Right forelimb (tissue), 1 donor: Measurements from ENCODE around the gene COL4A2.

Experiments
- DNase-seq: peaks from one replicate; pipeline ENCODE4 v3.0.0-alpha.2; 2018

Gene COL4A2

DNA sequence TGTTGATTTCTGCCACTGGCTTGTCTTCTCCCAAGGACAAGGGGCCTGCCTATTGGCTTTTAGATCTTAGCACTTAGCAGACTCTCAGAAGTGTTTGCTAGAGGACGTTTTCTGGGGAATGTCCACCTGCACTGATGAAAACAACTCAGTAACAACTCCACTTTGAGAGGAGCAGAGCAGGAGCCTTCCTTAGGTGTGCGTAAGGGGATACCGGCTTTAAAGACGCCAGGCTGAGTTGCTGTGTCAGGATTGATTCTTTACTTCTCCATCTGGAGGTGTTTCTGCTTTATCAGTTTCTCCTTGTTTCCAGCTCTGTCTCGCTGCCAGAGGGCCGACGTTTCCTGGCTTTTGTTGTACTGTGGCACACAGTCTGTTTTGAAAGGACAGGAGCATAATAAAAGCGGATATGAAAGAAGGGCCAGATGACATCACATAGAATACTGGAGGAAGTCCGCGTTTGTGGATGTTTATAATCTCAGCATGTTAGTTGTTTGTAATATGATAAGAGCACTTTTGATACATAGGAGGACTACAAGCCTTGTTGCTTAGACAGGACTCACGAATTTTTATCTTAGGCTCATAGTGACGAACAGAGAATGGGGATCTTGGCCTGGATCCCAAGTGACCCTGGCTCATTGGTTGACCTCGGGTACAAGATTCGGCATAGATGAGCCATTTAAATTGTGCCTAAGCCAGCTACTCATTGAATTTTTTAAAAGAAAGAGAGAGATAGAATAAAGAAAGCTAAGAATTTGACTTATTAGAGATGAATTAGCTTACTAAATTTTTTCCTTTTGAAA lies 34.6 kb downstream of the COL4A2 start:
- DNase-seq = peak; percentile 43

DNA sequence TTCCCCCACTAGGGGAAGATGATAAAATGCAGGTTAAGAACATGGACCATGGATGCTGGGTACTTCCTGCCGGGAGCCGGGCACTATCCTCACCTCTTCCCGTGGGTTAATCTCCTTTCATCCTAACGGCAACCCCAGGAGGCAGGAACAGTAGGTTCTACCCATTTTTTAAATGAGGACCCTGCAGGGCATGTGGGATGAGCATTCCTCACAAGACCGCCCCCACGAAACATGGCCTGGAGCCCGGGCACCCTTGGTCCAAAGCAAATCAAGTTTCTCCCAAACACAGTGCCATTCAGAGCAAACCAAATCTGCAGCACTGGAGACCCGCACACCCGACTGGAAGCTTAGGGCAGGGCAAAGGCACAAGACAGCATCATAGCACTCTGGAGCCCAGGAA lies 35.4 kb downstream of the COL4A2 start:
- DNase-seq = peak; percentile 28

DNA sequence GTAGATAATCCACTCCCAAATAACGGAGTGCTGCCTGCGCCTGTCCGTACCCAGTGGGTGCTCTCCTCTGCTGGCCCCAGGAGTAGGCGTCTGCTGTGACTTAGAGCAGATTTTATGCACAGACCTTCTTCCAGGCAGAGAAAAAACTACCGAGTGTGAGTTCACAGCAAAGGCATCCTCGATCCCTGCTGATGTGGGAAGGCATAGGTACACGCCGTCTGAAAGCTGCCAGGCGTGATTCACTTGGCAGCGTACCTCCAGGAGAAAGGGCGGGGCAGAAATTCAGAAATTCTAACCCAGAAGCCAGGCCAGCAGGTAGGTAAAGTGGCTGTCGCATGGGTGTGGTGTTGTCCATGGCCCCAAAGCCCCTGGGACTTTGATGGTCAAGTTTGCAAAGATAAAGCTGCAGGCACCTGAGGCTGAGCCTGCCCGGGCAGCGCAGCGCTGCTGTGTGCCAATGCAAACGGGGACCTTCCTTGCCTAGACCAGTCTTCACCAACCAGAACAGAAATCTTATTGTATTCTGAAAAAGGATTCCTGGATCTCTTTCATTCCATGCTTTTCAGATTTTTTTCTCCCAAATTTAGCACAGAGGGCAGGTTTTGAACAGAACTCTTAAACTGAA lies 36.3 kb downstream of the COL4A2 start:
- peak; percentile 26 for DNase-seq

DNA sequence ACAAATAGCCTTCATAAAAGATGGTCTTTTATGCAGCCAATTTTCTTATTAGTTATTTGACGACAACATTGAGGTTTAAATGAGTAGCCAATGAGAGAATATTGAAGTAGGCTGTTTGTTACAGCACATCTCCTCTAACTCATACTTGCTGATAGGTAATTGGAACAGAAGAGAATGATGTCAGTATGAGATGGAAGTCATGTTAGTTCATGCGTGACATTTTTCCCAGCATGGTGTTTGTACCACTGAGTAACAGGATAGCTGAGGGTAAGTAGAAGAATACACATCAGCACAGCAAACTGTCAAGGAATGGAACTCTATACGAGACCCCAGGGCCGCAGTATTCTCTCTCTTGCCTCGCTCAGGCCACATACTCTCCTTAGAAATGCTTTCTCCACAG lies 37.2 kb downstream of the COL4A2 start:
- peak; percentile 9 for DNase-seq

DNA sequence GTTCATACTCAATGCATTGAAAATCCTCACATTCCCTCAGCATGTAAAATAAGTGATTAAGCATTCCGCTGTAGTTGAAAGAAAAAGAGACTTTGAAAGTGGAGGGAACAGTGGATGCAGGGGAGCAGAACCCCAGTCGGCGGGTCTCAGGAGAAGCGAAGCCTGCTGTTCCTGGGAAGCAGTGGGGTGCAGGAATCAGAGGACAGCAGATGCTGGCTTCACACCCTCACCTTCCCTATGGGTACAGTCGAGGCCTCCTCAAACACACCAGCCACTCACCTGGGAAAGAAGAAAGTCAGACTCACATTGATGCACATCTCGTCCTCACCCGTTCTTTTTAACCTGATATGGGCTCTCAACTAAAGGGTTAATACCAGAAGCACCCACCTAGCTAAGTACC lies 38.2 kb downstream of the COL4A2 start:
- no peak for DNase-seq

DNA sequence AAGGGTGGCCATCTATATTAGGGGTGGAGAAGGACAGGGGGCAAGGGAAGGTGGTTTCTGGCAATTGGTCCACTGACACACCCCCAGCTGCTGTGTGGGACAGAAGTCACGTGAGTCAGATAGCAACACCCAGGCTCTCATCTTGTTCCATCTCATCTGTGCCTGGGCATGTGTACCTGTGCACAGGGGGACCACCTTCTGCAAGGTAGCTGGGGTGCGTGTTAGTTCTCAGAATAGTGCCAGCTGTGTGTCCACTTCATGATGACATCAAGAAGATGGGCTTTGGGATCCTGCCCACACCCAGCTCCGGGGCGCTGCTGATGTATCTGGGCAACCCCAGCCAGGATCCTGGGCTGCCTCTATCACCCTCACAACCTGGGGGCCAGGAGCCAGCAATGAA lies 38.6 kb downstream of the COL4A2 start:
- DNase-seq = no peak

DNA sequence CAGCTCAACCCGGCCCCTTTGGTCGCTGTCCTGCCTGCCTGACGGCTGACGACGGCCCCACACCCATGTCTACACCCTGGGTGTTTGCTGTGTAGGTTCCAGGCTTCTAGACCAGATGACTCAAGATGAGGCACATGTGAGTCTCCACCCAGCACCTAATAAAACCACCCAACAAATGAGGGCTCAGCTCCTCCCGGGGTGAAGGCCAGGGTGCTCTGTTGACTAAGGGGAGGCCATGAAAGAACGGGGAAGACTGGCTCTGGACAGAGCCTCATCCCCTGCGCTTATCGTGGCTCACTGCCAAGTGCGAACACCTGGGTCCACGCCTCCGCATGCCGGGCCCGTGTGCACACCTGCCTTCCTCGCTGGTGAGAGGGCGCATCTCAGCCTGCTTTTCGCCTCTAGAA lies 39.6 kb downstream of the COL4A2 start:
- DNase-seq = no peak

DNA sequence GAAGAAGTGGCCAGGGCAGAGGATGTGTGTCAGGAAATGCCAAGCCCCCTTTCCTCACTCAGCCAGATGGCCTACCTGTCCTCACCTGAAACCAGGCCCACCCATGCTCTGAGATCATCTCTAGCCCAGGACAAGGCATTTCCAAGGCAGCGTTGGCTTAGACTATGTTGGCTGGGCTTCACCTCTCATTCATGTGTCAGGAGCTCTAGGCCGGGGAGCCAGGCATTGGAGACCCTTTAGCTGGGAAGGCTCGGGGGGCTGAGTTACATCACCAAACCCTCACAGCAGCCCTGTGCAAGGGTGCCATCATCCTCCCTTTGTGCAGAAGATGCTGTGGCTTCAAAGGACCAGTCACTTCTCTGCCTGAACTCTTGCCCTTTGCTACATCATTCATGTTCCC lies 40.0 kb downstream of the COL4A2 start:
- no peak for DNase-seq

DNA sequence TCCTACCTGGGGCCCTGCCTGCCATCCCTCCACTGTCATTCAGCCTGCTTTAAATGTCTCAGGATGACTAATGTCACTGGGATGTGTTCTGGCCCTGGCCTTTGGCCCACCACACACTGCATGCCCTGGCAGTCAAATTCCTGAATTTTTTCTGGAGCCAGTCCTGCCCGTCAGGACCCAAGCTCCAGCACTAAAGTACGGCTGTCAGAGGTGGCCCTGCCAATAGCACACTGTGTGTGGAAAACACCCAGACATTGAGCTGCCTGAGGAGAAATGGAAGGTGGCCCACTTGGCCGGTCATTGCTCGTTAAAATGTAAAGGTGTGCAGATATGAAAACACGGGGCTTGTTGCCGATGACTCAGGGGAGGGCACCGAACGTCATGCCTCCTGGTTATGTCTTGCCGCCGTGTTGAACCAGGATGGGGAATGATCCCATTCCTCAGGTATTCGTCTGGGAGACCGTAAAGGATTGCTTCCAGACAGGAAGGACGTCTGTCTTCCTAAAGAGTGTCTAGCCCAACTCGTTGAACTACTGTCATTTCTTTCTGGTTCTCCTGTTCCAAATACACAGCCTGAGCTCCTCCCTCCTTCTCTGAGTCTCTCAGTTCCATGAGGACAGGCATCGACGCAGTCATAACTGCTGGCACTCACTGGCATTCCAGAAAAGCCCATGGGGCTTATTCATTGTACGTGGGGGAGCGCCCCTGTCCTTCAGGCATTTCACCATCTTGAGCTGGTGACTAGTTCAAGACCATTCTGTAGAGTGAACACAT lies 40.6 kb downstream of the COL4A2 start:
- DNase-seq = no peak

DNA sequence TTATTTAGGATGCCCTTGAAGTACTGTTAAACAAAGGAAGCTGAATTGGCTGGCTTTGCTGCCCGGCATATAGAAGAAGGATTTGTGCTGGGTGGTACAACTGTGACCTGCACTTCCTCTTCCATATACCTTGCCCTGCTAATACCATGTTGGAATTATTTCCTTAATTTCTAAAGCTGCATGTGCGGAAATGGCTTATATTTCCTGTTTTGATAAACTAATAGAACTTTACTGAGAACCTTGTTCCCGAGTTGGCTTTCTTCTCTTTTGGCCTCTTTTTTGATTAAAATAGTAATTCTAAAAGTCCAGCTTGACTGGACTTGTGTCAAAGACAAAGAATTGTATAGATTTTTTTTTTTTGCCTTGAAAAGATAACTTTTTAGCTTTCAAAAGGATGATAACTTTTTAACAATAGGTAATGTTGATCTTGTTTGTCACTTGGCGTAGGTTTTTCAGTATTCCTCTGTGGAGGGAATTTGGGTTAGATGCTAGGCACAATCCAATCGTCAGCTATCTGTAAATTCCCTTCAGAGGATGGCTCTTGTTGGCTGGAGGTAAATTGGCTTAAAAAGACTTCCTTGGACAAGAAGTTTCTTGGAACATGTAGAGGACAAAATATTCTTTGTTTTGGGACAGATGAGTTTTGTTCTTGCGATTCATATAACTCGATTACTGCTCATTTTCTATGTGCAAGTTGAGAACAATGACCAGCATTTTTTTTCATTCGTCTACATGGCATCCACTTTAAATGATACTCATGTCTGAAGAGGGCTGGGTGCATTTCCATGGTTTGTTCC lies 41.4 kb downstream of the COL4A2 start:
- DNase-seq = no peak

DNA sequence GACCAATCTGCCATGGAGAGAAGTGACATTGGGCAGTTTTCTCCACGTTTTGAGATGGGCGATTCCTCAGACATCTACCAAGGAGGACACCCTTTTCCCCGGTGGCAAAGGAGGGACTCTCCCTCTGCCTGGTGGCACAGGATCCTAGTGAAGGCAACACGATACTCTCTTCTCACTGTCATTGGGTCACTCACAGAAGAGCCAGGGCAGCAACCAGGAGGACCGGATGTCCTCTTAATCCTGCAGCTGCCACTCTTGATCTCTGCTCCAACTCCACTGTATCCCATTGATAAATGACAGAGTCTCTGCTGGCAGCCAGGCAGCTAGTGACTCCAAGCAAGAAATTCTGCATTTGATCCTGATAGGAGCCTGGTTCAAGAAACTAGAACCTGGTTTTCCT lies 42.2 kb downstream of the COL4A2 start:
- DNase-seq = no peak

DNA sequence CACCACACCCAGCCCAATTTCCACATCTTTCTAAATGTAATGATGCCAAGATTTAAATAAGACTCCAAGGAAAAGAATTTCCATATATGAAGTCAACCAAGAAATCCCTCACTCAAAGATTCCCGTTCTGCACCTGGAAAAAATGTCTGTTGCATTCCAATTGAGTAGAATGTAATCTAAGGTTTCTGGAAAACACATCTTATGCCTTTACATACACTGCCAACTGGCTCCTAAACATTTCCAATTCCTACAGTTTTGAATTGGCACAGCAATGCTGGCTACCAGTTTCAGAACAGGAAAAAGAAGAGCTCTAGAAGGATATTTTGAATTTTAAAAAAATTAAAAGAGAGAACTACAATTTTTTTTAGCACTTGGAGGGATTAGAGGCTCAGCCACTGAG lies 43.0 kb downstream of the COL4A2 start:
- no peak for DNase-seq

DNA sequence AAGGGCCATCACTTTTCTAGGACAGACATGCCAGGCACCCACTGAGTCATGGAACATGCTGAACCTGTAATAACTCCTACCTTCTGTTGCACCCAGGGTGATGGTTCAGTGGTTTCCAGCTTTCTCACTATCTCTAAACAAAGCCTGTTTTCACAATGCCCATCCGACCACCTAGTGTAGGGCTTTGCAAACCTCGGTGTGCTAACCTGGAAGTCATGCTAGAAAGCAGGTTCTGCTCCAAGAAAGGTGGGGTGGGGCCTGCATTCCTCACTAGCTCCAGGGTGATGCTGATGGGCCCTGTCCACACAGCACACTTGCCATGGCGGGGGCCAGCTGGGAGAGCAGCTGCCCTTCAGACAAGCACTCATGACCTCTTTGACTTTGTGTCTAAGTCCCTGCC lies 43.4 kb downstream of the COL4A2 start:
- DNase-seq = no peak

DNA sequence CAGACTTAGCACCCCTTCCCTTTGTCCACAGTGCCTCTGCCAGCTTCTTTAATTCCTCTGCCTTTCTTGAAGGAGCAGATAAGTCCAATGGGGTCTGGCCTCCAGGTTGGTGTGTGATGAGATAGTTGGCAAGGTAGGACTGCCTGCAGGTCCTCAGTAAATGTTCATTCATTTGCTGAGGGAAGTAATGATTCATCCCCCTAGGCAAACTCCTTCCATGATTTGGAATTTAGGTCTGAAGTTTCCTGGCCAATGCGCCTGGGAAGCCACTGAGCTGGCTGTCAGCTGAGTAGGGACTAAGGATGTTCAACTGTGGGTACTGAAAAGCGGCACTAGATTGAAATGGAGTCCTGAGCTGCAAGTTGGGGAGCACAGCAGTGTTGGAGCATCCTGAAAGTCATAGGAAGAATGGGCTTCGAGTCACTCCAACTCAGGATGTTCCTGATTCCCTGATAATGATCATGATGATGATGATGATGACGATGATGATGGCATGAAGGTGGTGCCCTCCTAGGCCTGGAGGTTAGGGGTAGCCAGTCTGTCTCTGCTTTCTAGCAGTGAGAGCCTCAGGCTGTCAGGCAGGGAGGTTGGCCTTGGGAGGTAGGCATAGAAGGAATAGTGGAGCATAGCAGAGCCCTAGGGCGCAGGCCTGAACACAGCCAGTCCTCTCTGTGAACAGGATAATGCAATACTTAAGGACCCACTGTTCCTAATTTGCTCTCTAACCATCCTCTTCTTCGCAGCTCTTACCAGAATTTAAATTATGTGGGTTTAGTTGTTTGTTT lies 44.7 kb downstream of the COL4A2 start:
- no peak for DNase-seq

DNA sequence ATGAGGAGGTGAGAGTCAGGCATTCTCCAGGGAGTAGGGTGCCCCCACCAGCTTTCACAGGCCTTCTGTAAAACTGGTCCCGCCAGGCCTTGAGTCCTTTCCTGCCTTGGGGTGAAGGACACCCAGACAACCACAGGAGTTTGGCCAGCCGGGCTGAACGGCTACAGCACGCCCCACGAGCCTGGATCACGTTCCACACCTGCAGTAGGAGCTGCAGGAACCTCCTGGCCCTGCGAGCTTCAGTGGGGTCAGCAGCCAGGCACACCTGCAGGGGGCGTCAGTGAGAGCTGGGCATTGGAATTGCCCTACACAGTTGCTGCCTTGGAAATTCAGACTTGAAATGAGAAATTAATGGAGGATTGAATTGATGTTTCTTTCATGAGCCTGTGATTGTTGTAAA lies 45.7 kb downstream of the COL4A2 start:
- no peak for DNase-seq

DNA sequence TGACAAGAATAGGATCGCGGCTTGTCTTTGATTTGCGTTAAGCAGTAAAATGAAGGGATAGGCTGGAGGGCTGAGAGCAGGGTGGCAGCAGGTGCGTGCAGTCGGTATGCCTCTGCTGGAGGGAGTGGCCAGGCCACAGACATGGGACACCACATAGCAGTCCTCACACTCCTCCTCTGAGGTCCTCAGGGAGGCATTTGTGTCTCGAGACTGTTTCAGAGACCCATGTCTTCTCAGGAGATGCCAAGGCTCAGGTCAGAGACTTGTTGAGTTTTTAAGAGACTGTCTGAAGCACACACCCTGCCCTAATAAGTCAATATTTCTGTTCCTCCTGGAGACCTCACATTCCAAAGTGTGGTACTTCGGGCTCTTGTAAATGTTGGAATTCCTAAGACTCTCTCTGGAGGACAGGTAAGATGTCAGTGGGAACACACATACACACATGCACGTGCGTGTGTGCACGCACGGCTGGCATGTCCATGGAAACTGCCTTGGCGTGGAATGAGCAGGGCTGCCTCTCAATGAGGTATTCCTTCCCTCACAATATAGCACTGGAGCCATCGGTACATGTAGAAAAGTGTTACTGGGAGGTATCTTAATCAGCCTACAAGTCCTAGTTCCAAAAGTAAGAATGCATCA lies 46.4 kb downstream of the COL4A2 start:
- DNase-seq = no peak

DNA sequence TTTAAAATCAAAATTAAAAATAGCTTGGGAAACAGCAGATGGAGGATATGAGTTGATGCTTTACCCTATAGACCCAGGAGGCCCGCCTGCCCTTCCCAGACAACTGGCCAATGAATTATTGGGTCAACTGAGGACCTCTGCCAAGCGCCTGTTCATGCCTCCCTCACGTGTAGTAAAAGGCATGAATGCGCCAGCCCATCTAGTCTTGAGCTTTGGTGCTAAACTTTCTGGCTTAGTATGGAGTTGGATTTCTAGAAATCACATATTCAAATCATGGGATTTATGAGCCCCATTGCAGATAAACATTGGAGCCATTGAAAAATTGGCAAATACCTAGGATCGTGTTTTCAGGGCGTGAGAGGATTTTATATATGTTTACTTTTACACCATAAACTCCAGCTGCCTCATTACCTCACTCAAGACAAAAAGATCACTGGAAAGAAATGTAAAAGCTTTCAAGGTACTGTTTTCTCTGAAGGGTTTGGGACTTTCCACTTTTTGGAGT lies 47.1 kb downstream of the COL4A2 start:
- no peak for DNase-seq

DNA sequence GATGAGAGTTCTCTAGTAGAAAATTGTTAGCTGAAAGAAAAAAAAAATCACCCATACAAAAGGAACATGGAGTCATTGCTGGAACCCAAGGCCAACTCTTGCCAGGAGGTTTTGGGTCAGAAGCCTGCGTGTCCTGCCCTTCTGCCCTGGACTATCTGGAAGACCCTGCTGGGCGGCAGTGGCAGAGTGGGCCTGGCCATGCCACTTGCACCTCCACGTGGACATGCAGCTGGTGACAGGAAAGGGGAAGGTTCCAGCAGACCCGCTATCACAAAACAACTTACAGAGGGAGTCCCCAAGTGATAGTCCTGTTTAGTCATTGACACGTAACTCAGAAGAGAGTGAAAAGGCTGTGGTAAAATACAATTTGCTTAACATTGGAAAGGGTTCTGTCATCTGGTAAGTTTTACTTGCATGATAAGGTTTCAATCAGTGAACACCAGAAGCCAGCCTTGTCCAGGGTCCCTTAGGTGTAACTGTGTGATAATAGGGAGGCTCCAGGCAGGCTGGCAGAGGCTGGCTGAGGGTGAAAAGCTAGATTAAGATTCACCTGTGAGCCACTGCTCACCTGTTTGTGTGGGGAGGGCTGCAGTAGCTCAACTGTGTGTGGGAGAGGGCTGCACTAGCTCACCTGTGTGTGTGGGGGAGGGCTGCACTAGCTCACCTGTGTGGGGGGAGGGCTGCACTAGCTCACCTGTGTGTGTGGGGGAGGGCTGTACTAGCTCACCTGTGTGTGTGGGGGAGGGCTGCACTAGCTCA lies 47.8 kb downstream of the COL4A2 start:
- DNase-seq = no peak

DNA sequence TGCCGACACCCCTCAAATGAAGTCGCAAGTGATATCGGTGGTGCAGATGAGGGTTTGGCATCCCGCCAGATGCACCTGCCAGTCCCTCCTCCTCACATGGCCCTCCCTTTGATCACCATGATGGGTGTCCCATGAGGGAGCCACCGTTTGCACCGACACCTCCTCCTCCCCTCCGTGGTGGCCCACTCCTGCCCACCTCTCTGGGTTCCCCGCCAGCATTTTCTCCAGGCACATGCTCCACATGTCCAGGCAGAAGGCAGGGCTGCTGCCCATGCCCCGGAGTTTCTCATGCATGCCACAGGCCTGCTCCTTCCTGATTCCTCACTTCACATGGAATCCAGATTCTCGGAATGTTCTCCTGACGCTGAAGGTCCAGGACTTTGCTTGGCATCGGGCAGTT lies 49.3 kb downstream of the COL4A2 start:
- no peak for DNase-seq

DNA sequence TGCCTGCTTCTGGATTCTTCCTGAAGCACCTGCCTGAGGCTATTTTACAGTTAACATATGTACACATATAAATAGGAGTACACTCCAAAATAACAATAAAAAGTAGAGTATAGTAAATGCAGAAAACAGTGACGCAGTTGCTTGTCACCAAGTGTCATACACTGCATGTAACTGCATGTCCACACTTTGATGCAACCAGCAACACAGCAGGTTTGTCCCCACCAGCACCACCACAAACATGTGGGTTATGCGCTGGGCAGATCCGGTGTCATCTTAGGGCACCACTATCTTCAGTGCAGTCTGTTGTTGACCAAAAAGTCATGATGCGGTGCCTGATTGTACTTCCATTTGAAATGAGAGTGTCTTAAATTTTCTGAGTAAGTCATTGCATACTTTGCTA lies 51.3 kb downstream of the COL4A2 start:
- no peak for DNase-seq

DNA sequence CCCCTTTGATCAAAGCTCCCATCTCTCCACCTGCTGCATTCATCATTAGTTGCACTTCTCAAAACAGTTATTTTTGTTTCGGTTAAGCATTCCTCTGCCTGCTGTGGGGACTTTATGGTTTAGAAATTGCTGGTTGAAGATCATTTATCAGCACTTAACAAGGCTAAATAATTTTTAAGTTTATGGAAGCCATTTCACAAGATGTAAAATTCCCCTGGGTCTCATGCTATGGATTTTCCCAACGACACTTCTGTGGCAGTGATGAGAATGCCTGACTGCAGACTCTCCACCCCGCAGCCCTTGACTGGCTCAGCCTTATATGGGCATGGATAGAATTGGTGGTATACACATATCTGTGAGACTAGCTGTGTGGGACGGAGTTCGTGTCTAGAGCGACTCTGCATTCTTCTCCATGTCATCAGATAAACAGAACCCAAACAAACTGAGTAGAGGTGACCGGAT lies 52.8 kb downstream of the COL4A2 start:
- DNase-seq = no peak
